Daoy (cell line): ENCODE measurements around the gene RAB30. TPM values are rescaled to one million over a fixed set of nuclear protein-coding genes. Genes with fewer than 3 reads are reported as not detected.

ENCODE experiments used
- DNase-seq: peaks from one replicate; pipeline ENCODE4 v3.0.0-alpha.2; 2015; ENCODE audit warnings: low read depth
- total RNA-seq: library from RNA; depleted of rRNA; stranded (reverse); fragments of >200 nt; shearing (Covaris generic); gene quantifications from 2 replicates; pipeline ENCODE4 v1.2.3, GENCODE V29; 2014; rRNA removed

RAB30 gene, protein sequence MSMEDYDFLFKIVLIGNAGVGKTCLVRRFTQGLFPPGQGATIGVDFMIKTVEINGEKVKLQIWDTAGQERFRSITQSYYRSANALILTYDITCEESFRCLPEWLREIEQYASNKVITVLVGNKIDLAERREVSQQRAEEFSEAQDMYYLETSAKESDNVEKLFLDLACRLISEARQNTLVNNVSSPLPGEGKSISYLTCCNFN
- 10.3 and 11.9 TPM in 2 replicates for total RNA-seq

DNA sequence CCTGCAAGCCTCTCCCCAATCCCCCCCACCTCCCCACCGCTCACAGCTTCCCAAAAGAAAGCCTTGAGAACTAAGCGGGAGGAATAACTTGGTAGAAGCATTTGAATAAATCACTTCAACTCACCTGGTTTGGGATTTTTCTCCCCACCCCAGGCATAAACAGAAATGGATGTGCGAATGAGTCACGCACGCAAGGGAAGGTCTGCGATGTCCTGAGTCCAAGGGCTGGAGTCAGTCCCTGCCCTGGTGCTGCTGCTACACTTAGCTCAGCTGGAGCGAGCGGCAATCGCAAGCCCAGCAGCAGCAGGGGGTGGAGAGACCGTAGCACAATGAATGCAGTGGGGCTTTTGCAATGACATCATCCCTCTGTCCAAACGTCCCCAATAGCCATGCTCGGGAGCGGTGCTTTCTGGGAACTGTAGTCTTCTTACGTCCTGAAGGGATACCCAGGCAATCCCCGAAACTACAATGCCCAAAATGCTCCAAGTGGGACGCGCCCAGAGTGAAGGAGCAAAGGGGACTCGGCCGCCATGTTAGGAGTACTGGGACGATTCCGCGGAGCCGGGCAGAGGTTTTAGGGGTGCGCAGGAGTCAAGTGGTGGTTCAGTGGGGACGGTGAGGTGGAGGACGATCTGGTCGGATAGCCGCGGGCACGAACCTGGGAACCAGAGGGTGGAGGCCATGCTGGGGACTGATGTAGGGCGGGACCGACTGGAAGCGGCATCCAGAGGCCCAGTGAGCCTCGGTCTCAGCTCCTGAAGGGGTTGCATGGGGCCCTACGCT is at the start of gene RAB30:
Gene RAB30 (minus strand): TSS at position 331 of the 783 bp plus-strand sequence. CDS start 74,581 bp downstream, outside the sequence.
- DNase-seq: peak; percentile 99

DNA sequence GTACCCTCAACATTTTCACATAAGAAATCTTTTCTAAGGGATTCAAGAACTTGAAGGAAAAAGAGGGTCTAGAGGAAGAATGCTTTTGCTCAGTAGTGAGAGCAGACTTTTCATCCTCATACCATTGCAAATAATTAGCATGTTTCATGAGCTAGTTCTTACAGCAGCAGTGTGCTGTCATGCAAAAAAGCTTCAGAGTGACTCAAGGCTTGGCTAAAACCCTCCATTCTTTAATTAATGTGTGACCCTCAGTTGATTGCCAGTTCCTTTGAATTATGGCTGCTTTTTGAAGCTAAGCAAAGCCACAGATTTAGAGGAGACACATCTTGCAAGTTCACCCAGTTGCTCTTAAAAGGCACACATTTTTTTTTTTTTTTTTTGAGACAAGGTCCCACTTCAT is 48.6 kb upstream of the RAB30 start:
- no peak for DNase-seq

DNA sequence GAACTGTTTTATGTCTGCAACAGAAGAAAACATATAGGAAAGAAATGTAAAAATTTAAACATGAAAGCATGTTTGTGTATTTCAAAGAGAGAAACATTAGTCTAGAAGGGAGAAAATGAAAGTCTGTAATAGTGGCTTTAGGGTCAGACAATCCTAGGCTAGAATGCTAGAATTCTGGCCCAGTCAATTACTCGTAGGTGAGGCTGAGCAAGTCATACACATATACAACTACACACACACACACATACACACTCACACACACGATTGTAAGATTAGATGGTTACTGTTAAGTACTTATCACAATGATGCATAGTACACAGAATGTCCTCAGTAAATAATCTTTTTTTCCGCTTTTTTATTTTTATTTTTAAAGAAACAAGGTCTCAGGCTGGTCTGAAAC is 47.5 kb upstream of the RAB30 start:
- DNase-seq: no peak

DNA sequence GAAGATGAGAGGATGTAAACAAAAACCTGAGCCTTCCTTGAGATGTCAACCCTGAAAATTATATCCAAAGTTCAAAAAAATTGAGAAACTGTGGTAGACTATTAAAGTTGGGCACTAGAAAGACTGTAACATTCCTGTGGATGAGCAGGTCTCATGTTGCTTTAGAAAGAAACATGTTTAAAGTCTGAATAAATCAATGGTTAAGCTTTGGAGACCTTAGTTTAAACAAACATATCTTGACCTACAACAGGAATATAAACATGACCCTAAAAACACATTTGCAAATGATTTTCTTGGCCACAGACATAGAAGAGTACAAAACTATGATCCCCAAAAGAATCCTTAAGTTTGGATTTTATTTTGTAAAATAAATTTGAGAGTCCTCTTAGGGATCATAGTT is 47.1 kb upstream of the RAB30 start:
- DNase-seq: no peak

DNA sequence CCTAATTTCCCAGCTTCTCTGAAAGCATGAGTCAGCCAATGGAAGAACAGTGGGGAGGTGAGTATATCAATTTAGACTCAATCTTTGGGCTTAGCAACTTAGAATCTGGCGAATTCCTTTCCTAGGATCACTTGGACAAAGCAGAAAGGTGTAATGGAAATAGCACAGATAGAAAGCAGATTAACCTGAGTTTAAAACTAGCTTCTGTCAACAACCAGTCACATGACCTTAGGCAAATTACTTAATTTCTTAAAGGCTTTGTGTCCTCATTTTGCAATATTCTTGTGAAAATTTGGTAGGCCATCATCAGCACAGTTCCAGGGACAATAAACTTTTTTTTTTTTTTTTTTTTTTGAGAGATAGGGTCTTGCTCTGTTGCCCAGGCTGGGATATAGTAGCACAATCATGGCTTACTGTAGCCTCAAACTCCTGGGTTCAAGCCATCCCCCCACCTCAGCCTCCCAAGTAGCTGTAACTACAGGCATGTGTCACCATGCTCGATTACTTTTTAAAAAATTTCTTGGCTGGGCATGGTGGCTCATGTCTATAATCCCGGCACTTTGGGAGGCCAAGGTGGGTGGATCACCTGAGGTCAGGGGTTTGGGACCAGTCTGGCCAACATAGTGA is 44.4 kb upstream of the RAB30 start:
- DNase-seq: no peak

DNA sequence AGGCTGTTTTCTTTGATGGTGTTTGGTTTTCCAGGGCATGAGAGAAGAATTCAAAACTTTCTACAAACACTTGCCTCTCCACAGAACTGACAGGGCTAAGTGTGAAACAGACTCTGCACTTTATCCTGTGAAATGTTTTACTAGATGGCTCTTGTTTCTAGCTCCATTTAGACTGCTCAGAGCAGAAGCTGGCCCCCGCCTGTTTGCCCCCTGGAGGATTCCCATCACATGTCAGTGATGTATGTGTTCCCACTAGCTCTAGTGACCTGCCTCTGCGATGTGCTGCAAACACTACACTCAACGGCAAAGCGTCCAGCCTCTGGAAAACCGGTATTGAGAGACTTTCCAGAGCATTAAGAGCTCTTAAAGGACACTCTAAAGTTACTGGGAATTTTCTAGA is 43.9 kb upstream of the RAB30 start:
- no peak for DNase-seq

DNA sequence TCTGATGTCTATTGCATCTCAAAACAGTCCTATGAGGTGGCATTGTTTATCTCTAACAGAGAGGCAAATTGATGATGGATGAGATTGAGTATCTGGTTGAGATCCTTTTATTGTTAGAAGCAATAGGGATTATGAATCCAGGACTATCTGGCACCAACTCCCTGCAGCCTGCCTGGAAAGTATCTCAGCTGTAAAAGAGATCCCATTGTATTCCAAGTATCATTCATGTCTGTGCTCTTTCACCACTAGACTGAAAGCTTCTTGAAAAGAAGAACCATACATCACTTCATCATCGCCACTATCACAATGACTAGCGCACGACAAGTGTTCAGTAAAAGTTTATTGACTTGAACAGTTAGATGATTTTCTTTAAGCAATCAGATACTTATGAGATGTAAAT is 43.3 kb upstream of the RAB30 start:
- no peak for DNase-seq

DNA sequence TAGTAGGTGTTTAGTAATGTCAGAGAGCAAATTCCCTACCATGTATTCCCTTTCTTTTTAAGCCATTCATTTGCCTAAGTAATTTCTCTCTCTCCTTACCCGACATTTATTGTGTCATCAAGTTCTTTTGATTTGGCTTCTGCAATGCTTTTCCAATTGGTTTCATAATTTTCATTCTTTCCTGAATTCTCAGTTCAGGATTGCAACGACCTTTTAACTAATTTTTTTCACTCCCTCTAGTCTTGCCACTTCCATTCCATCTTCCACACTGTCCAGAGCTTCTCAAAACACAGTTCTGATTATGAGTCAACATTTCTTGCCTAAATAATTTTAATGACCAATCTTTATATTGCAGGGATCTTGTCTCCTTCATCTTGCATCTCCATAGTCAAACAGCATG is 41.2 kb upstream of the RAB30 start:
- no peak for DNase-seq

DNA sequence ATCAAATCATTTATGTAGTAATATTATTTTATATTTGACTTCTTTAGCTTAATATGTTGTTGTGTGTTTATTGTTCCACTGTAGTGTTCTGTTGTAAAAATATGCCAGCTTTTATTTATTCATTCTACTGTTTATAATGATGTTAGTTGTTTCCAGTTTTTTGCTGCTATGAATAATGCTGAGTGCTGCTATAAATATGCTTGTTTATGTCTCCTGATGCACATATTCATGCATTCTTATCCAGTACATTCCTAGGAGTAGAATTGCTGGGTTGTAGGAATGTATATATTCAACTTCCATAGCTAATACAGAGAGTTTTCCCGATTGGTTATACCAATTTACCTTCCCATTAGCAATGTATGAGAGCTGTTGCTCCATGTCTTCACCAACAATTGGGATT is 33.5 kb upstream of the RAB30 start:
- no peak for DNase-seq

DNA sequence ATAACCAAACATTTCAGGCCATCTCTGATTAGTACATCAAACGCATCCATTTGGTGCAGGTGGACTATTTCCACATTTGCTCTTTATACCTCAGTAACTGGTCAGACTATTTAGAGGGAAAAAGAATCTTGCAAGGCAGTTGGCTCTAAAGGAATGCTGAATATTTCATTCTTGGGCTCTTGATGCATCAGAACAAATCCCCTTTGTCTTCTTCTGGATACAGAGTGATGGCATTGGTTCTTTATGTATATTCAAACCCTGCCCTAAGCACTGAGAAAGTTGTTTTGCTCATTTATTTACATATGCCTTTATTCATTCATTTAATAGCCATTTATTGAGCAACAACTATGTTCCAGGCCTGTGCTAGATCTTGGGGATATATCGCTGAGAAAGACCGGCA is 31.1 kb upstream of the RAB30 start:
- DNase-seq: no peak

DNA sequence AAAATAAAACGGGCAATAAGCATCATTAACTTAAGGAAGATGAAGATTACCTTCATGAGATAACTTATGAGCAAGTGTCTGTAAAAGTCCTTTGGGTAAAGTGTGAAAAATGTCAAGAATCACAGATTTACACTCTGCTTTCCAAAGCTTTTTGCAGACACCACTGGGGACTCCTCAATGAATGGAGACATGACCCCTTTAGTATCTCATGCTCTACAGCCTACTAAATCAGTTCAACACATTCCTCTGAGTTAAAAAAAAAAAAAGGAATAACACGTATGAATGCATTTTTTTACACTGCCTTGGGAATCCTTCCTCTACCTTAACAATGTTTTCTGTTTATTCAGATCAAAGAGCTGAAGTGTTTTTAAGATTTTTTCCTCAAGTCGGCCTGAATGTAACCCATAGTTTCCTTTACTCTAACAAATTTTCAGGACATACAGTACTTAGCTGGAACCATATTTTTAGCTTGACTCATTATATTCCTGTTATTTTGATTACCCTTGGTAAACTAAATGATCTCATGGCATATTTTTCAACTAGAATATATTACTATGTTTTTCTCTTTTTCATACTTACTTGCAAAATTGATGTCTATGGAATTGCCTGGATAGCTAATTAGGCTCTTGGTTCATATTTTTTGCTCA is 25.9 kb upstream of the RAB30 start:
- DNase-seq: no peak

DNA sequence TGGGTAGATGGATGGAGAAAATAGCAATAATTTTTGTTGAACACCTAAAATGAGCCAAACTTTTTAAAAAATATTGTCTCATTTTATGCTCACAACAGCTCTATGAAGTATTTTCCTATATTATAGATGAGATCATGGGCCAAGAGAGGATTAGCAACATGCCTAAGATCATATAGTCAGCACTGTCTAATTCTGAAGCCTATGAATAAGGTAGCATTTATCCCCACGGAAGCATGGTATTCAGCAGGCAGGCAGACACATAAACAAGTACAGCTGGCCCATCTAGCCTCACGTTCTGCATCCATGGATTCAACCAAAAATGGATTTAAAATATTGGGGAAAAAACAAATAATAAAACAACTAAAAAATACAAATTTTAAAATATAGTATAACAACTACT is 21.9 kb upstream of the RAB30 start:
- no peak for DNase-seq

DNA sequence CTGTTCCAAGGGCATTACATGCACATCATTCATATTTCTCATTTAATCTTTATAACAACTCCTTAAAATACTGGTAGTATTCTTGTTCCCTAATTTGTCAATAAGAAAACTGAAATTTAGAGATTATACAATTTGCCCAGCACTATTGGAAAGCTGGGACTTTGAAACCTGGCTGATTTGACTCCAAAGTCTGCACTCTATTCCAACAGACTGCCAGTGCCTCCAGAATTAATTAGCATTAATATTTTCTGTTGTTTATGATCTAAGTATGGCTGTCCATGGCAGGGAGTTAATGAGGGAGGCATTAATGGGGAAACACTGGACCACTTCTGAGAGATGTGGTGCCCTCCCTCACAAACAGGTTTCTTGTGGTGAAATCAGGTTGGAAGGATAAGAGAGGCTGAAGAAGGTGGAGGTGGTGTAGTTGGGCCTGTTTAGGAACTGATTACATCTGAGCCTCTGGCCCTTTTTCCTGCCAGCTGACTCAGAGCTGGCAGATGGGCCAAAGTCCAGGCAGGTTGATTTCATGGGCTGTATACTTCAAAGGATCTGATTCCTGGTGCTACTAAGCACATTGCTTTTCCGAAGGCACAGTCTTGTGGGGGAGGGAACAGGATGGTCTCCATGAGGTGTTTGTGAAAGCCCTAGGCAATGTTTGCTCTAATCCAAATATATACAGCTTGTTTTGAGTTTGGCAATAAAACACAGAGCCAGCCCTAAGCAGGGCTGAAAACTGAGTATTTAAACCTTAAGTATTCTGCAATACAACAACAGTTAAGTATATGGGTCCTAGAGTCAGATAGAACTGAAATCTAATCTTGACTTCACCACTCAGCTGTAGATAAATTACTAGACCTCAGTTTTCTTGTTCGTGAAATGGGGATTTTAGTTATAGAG is 21.0 kb upstream of the RAB30 start:
- DNase-seq: peak; percentile 11

DNA sequence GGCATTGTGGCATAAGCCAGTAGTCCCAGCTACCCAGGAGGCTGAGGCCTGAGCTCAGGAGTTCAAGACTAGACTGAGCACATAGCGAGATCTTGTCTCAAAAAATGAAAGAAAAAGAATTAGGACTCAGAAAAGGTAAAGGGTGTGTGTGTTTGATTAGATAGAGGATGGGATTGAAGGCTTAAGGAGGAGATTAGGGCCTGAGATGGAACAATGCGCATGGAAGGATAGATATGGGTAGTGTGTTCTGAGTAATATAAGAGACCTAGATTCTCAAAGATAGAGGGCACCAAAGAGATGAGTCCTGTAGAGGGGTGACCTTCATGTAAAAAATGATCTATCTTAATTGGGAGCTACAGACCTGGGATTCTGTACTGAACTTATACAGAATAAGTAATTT is 17.3 kb upstream of the RAB30 start:
- no peak for DNase-seq

DNA sequence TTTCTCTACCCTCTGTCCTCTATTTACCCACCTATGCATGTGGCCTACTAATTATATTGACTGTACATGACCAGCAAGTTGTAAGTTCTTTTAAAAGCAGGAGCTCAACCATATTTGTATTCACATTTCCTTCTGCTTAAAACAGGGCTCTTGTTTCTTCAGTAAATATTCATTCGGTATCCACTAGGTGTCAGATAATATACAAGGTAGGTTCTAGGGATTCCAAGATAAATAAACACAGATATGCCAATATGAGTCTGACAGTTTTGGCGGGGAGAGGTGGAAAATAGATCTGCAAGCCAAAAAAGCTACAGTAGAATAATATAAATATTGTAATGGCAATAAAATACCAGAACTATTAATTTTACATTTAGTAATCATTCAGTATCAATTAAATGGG is 15.3 kb upstream of the RAB30 start:
- DNase-seq: no peak

DNA sequence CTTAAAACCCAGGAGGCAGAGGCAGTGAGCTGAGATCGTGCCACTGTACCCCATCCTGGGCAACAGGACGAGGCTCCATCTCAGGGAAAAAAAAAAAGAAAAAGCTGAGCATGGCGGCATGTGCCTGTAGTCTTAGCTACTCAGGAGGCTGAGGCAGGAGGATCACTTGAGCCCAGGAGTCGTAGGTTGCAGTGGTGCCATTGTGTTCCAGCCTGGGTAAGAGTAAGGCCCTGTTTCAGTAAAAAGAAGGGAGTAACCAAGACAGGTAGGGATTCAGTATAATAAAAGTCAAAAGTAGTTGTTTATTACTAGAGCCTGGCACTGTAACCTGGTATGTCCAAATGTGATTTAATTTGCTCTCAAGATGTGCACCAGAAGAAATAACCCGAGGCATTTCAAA is 8.1 kb upstream of the RAB30 start:
- no peak for DNase-seq

DNA sequence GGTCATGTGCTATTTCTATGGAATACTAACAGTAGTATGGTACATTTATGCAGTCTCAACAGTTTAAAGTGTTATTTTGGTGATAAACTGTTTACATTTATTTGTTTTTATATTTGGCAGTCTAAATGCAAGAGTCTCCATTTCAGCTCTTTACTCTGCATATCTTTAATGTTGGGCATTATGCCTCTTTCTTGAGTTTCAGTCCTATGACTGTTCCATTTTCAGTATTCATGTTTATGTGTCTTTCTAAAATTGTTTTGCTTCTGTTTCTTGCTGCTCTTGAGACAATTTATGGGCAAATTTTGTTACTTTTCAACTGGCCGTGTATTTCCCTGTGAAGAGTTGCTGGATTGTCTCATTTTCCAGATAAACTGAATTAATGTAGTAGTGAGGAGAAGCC is 6.6 kb upstream of the RAB30 start:
- no peak for DNase-seq

DNA sequence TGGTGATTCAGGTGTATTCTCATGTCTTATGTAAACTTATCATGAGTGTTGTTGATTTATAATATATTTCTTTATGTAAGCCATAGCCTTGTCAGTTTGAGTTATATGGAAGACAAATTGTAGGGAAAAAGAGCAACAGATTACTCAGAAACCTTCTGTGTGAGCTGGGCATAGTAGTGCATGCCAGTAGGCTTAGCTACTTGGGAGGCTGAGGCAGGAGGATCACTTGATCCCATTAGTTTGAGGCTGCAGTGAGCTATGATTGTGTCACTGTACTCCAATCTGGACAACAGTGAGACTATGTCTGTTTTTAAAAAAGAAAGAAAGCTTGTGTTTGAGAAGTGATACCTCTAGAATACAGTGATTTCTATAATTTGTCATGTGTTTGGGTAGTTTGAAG is 2.2 kb upstream of the RAB30 start:
- DNase-seq: no peak

DNA sequence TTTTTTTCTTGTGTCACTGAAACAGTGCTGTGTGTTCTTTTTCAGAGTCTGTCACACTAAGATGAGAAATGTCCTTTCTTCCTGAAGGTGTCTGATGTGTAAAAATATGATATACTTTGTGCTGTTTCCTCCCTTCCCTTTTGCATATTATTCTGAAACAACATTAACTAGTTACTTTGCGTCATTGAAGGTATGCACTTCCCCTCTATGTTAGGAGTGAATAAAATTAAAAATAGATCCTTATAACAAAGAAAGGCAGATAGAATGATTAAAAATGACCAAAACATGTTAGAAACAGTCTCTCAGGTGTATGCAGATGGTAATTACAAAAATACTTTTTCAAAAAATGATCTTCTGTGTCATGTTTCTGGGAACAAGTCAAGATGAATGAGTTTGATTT is 1.6 kb upstream of the RAB30 start:
- DNase-seq: no peak

DNA sequence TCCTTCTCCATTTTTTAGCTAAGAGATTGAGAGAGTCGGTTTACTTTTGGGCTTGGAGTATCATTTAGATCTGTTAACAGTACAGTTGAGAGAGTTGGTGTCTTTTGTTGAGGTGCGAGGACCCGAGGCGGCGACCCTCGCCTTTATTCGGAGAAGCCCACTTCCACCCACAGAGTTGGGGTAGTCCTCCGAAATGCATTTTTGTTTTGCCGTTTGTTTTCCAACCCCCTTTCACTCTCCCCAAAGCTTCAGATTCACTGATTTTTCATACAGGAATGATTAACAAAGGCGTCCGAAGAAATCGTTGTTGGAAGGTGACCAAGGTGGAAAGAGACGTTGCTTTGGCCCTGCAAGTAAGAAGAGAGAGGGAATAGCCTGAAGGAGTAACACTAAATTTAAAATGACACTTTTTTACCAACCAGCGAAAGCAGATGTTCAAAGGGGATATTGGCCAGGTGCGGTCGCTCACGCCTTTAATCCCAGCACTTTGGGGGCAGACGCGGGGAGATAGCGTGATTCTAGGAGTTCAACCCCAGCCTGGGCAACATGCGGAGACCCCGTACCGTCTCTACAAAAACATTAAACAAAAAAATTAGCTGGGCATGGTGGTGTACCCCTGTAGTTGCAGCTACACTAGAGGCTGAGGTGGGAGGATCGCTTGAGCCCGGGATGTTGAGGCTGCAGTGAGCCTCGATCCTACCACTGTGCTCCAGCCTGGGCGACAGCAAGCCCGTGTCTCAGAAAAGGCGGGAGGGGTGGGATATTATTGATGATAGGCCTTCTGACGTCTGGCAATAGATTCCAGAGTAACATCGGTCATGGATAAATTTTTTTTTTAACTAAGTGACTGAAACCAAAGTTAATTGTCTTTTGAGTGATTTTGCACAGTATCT is 899 bp upstream of the RAB30 start:
- DNase-seq: no peak
